GM21423 (cell line): Measurements from ENCODE around the gene PHF21B.

ENCODE experiments used
- ATAC-seq: cut with Tn5 transposase; IDR thresholded peaks from one replicate; pipeline ENCODE4 v1.9.1; 2021; ENCODE audit warnings: mild to moderate bottlenecking, moderate library complexity; ENCODE audit not compliant: unreplicated experiment

PHF21B gene

DNA sequence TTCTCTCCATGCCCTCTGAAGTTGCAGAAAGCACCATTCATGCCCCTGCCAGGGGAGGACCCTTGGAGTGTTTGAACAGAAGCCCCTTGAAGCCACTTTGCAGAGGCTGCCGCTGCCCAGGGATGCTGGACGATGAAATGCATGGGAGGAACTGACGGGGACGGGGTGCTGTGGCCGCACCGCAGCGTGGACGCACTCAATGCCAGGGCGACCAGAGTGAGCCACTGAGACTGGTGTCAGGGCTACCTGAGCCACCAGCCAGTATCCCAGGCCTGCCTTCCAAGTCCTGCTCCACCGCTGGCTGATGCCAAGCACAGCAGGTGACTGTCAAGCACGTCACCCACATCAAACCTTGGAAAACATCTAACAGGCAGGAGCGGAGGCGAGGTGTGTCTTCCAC, 17.6 kb downstream of the PHF21B start:
- no peak for ATAC-seq

DNA sequence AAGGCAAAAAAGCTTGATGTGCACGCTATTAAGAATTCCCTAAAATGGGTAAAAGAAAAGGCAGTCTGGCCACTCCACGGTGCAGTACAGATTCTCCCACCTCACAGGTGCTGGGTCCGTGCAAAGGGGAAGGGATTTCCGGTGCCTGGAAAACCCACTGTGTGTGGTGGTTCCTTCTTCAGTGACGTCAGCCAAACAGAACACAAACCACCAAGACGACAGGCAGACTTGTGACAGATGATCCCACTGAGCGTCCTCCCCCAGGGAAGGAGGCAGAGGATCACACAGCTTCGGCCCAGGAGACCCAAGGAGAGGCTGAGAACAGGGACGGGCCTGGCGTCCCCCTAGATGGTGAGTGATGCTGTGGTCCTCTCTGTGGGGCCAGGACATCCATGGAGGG, 18.6 kb downstream of the PHF21B start:
- ATAC-seq, result no peak

- no peak for ATAC-seq
Measured at GRCh38 chr22:44990810-44991209, 19.0 kb downstream of the PHF21B start.

DNA sequence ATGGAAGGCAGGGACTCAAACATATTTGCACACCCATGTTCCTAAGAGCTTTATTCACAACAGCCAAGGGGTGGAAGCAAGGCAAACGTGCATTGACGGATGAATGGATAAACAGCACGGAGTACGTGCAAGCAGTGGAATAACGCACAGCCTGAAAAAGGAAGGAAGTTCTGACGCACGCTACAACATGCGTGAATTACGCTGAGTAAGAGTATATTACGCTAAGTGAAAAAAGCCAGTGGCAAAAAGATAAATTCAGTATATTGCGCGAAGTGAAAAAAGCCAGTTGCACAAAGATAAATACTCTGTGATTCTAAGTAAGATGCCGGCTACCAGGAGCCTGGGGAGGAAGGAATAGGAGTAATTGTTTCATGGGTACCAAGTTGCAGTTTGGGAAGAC, 19.5 kb downstream of the PHF21B start:
- no peak for ATAC-seq

- ATAC-seq, result no peak
Measured at GRCh38 chr22:44988671-44989070, 21.1 kb downstream of the PHF21B start.

GRCh38 chr22:44986926-44987325, 22.9 kb downstream of the PHF21B start:
- no peak for ATAC-seq

DNA sequence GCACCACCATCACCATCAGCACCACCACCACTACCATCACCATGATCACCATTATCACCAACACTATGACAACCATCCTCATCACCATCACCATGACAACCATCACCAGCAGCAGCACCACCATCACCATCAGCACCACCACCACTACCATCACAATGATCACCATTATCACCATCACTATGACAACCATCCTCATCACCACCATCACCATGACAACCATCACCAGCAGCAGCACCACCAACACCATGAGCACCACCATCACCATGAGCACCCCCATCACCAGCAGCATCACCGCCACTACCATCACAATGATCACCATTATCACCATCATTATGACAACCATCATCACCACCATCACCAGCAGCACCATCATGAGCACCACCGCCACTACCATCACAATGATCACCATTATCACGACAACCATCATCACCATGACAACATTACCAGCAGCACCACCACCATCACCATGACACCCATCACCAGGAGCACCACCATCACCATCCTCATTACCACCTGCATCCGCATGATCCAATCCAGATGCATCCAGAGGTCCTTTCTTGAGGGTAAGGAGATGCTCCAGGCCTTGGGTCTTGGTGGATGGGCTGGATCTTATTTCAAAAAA, 23.8 kb downstream of the PHF21B start:
- no peak for ATAC-seq

DNA sequence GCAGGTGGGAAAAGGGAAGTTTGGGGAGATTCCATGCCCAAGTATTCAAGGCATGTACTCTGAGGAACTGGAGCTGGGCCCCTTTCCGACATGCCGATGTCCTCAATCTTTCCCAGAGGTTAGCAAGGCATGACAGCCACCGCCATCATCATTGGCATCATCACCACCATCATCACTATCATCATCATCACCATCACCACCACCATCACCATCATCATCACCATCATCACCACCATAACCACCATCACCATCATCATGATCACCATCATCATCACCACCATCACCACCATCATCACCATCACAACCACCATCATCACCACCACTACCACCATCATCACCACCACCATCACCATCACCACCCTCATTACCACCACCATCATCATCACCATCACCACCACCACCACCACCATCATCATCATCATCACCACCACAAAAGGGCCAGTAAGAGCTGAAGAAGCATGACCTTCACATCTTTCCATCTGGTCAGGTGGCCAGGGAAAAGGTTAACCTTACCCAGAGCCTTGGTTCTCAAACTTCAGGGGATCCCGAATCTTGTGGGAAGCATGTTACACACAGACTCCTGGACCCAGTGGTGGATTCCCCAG, 25.8 kb downstream of the PHF21B start:
- ATAC-seq, result no peak

DNA sequence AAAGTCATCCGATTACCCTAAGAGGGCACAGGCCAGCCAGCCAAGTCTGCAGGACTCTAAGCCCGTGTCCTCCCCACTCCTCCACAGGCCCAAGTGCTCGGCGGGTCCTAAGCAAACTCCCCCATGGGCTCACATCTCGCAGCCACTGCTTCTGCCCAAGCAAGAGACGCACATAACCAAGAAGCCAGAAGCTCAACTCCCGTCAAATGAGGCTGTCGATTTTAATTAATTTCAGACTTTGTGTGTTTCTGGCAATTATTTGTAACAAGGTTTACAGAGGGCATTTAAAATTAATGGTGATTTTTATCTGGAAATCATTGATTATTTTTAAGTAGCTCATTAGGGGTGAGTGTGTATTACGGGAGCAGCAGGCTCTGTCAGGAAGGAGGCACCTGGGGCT, 27.4 kb downstream of the PHF21B start:
- no peak for ATAC-seq

GRCh38 chr22:44981857-44982256, 27.9 kb downstream of the PHF21B start:
- ATAC-seq, result no peak

- no peak for ATAC-seq
Measured at GRCh38 chr22:44979154-44979553, 30.7 kb downstream of the PHF21B start.

DNA sequence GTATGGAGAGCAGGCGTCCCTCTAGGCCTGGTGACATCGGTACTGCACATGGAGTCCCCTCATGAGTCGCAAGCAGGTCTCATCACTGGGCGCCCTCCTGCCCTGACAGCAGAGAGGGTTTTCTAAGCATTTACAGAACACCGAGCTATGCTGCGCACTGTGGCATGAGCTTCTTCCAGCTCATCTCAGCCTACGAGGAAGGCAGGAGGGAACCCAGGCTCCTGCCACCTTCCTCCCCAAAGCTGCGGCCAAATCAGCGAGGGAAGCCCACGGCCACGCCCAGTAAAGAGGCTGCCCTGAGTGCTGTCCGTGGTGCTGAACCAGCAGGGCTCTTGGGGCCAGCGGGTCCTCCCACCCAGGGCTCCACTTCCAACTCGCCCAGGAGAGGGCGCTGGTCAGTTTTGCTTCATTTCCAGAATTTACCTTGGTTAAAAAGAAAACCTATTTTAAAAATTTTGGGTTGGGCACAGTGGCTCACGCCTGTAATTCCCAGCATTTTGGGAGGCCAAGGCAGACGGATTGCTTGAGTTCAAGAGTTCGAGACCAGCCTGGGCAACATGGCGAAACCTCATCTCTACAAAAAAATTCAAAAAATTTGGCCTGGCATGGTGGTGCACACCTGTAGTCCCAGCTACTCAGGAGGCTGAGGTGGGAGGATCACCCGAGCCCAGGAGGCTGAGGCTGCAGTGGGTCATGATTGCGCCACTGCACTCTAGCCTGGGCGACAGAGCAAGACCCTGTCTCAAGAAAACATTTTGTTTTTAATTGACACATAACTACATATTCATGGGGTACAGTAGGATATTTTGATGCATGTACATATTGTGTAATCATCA, 34.2 kb downstream of the PHF21B start:
- no peak for ATAC-seq

DNA sequence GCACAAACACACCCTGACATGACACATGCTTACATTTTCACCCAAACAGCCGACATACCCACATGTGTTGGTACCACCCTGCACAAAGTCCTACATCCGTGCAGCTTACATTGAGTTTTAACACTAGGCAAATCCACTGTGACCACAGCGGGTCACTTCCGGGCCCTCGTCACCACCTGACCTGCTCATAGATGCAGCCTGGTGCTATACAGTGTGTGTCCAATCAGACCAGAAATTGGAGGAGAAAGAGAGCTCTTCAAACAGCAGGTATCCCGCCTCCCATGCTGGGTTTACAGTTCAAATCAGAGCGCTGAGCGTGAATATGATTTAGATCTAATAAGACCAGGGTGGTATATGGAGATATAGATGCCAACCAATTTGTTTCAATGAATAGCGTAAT, 35.4 kb downstream of the PHF21B start:
- no peak for ATAC-seq

DNA sequence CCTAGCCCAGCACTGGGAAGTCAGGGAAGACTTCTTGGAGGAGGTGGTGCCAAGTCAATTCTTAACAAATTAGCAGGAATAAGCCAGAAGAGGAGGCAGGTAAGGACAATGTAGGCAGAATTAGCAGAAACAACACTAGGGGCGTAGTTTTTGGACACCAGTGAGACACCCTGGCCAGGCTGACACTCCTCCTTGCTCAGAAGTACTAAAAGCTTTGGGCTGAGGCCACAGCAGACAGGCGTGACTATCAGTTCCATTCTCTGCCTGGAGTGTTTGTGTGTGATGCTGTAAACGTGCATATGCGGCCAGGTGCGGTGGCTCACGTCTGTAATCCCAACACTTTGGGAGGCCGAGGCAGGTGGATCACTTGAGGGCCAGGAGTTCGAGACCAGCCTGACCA, 36.0 kb downstream of the PHF21B start:
- ATAC-seq, result no peak

DNA sequence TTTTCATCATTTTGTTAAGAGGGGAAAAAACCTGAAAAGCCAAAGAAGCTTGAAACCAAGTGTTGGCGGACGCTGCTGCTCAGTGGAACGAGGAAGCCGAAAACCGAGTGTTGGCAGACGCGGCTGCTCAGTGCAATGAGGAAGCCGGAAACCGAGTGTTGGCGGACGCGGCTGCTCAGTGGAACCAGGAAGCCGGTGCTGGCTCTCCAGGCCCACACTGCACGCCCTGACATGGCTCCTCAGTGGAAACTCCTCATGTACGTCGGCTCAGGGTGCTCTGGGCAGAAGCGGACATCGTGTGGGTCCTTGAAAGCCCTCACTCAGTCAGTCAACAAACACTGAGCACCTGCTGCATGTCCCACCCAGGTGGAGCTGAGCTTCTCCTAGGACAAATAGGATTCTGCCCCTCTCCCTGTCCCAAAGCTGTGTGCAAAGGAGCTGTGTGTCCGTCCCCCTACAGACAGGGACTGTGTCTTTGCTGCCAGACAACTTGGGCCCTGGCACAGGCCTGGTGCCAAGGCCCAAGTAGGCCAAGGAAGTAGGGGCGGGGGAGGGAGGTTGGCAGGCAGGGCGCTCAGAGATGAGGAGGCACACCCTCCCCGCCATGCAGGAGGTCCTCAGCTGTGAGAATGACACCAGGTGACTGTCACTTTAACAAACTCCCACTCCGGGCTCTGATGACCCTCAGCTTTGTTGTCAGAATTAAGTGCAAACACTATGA, 37.3 kb downstream of the PHF21B start:
- ATAC-seq, result no peak

DNA sequence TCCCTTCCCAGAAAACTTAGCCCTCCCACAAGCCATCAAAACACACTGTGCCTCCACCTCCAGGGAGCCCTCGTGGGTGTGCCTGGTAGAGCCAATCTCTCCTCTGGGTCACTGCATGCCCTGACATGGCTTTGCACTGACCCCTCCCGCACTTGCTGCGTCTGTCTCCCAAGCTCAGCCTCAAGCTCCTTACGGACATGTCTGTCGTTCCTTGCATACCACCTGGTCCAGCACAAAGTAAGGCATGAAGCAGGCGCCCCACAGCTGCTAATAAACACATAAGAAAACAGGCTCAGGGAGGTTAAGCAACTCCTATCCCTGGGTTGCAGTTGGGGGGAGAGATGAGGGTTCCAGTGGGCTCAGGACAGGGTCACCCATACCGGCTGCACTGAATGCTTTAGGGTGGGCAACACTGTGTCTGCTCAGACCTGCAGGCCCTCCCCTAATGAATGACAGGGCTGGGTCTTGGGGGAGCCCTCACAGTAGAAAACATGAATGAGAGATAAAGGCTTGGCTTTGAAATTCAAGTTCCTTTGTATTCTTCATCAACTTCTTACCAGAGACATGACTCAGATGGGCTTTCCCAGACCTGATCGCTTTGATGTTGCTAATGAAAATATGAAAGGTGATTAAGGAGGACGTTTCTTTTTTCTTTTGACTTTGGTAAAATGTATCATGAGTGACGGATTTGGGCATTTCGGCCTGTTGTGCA, 38.0 kb downstream of the PHF21B start:
- no peak for ATAC-seq

DNA sequence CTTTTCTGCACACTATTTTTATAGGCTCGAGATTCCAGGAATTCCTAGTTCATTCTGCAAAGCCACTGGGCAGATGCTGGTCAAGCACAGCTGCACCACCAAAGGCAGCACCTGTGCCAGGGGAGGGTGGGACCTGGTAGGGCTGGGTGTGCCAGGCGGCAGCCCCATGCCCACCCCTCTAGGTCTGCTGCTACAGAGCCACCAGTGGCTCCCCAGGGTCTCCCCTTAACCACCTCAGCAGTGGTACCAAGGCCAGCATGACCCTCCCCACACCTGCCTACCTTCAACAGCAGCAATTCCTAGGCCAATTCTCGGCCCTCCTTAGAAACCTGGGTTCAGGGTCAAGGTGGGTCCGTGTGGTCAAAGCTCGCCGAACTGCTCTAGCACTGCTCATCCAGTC, 39.5 kb downstream of the PHF21B start:
- ATAC-seq, result no peak

- ATAC-seq, result no peak
Measured at GRCh38 chr22:44969817-44970216, 40.0 kb downstream of the PHF21B start.

DNA sequence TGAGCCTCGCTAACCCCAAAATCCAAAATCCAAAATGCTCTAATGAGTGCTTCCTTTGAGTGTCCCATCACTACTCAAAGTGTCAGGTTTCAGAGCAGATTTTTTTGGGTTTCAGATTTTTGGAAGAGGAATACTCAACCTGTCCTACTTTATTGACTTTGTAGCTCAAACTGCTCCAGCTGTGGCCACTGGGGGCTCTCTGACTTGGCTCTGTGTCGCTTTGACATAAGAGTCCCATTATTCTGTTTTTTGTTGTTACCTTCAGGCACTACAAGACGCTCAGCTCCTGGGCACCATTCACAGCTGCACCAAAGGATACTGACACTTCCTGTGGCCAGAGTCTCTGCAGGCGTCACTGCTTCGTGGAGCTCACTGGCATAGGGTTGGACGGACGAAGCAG, 41.1 kb downstream of the PHF21B start:
- no peak for ATAC-seq

DNA sequence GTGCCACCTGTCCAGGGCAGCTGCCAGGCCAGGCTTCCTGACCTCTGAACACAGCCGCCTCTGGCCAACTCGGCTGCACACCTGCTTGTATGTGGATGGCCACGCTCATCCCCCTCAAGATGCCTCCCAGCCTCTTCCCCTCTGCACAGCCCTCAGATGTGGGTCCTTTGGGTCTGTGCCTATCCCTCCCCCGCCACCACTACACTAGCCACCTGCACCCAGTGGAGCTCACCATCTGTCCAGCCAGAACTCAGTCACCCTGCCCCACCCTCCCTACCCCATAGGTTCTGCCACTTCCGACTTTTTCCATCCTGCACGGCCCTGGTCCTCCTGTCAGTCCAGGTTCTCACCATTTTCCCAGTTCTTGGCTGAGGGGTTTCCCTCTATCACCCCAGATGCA, 44.6 kb downstream of the PHF21B start:
- ATAC-seq, result no peak

GRCh38 chr22:44964722-44965078, 45.1 kb downstream of the PHF21B start:
- no peak for ATAC-seq
